Colonic mucosa (tissue), 4 donors: Measurements from ENCODE around the gene ABCD3. TPM values are rescaled to one million over a fixed set of nuclear protein-coding genes. Genes with fewer than 3 reads are reported as not detected.
"Not testable (repeated sequence)": the region's sequence is repeated elsewhere in the genome, so short reads cannot be mapped to it uniquely, and the experiment has no call there.

ENCODE experiments used
- DNase-seq: peaks from one replicate; pipeline ENCODE4 v3.0.0-alpha.2; 2020
- H3K27ac ChIP-seq: fragments of 200-600 bp; one replicate; pipeline ENCODE4 v1.8.0; 2021
- H3K27me3 ChIP-seq: fragments of 200-600 bp; one replicate; pipeline ENCODE4 v1.8.0; 2021
- H3K36me3 ChIP-seq: fragments of 200-600 bp; one replicate; pipeline ENCODE4 v1.8.0; 2021
- H3K4me1 ChIP-seq: fragments of 200-600 bp; one replicate; pipeline ENCODE4 v1.8.0; 2021; ENCODE audit warnings: mild to moderate bottlenecking
- H3K4me3 ChIP-seq: fragments of 200-600 bp; one replicate; pipeline ENCODE4 v1.8.0; 2021
- H3K9ac ChIP-seq, 2 donors: one replicate each; pipeline ENCODE4 v1.7.0; 2013; ENCODE audit warnings: control low read depth in 2 of 2, low read depth in 2 of 2, low read length in 2 of 2
- H3K9me3 ChIP-seq: fragments of 200-600 bp; one replicate; pipeline ENCODE4 v1.8.0; 2021
- intact Hi-C: fragments of 100-400 bp; cut with DNase I; formaldehyde crosslinking; loops from one replicate; pipeline ENCODE4 v1.14.1; 2022
- total RNA-seq, 2 donors: library from RNA; stranded (reverse); fragmentation: NEBNext Ultra II Directional in 1 of 2; extraction: Animal tissue kit (Norgen Biotek cat#: 25700) in 1 of 2; gene quantifications; one replicate each; pipeline ENCODE4 v1.2.1, GENCODE V29; 2021
- TF ChIP-seq, protein P1 (sequence below): fragments of 200-600 bp; IDR thresholded peaks from one replicate; pipeline ENCODE4 v1.8.0; 2022; ENCODE audit warnings: antibody characterized with exemption, mild to moderate bottlenecking
- donor health status: healthy.
- donor health status: DM: no; HTN: no; CAD: no.
- donor health status: DM: no; HTN: no; CAD: no.

ABCD3 gene
- total RNA-seq: 100 to 1,000 TPM in 1 of 2 donors, 10 to 100 TPM in 1; 99.2 to 100 TPM

DNA sequence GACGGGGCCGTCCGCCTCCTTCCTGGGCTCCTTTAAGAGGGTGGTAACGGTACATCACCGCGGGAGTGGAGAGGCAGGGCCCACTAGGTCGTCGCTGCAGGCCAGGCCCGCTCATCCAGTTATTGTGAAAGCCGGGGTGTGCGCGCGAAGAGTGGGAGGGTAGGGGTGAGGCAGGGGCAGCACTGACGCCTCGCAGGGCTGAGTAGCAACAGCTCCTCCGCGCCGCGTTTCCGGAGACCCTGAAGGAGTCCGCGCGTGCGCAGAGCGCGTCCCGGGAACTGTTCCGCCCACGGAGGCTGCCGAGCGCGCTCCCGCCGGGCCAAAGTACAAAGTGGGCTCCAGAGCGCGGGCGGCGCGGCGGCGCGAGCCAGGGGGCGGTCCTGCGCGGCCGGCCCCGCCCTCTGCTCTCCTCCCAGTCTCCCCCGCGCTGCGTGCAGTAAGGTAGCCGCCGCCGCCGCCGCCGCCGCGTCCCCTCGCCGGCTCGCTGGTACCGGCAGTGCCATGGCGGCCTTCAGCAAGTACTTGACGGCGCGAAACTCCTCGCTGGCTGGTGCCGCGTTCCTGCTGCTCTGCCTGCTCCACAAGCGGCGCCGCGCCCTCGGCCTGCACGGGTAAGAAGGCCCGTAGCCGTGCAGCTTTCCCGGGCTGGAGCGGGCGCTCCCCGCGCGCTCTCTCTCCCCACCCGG lies at the start of gene ABCD3:
TSS of gene ABCD3 (plus strand) at position 412 of the 686 bp plus-strand sequence. CDS start at position 502, 90 bp downstream.
- Histone ChIP-seq H3K4me3 (peak within 1 kb of the TSS; percentile 98), H3K9ac (peak within 1 kb of the TSS; percentile 93 to 97), H3K27me3 (no peaks in the 10 kb centered on the region), H3K27ac (peak within 1 kb of the TSS; percentile 89), H3K4me1 (peaks cover 8% of the 10 kb centered on the region), H3K9me3 (no peaks in the 10 kb centered on the region), H3K36me3 (no peaks in the 10 kb centered on the region)
- TF ChIP-seq, protein P1, sequence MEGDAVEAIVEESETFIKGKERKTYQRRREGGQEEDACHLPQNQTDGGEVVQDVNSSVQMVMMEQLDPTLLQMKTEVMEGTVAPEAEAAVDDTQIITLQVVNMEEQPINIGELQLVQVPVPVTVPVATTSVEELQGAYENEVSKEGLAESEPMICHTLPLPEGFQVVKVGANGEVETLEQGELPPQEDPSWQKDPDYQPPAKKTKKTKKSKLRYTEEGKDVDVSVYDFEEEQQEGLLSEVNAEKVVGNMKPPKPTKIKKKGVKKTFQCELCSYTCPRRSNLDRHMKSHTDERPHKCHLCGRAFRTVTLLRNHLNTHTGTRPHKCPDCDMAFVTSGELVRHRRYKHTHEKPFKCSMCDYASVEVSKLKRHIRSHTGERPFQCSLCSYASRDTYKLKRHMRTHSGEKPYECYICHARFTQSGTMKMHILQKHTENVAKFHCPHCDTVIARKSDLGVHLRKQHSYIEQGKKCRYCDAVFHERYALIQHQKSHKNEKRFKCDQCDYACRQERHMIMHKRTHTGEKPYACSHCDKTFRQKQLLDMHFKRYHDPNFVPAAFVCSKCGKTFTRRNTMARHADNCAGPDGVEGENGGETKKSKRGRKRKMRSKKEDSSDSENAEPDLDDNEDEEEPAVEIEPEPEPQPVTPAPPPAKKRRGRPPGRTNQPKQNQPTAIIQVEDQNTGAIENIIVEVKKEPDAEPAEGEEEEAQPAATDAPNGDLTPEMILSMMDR: no peak
- intact Hi-C loops: no loop called here
- DNase-seq: peak; percentile 97

DNA sequence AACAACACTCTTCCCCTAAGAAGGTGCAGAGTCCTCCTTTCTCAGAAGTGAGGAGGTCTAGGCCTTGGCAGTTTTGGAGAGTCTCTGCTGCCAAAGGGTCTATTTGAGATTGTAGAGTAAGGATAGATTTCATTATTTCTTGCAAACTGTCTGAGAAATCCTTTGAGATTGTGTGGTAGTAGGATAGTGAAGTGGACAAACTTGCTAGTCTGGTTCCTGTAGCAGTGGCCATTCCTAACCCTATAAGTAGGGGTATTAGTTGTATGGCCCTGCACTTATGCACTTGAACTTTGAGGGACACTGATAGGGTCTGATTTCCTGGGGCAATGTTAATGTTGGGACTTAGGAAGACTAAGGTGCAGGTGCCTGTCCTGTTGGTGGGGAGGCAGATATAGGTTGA lies 45.4 kb upstream of the ABCD3 start:
- H3K36me3 ChIP-seq, DNase-seq, H3K4me1 ChIP-seq, H3K9me3 ChIP-seq, H3K4me3 ChIP-seq, intact Hi-C loops, H3K27ac ChIP-seq, H3K9ac ChIP-seq, H3K27me3 ChIP-seq: not testable (repeated sequence)

DNA sequence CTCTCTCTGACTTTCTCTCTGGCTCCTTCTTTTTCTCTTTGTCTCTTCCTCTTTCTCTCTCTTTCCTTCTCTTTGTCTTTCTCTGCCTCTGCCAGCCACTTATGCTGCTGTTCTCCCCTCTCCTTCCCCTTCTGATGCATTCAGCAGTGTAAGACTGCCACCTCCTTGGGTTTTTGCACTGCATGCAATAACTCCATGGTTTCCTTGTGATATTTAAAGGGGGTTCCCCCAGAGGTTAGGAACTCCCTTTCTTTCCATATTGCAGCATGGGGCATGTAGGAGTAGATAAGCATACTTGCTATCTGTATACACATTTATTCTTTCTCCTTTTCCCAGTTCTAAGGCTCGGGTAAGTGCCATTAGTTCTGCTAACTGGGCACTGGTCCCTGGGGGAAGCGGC lies 44.9 kb upstream of the ABCD3 start:
- H3K4me3 ChIP-seq, H3K27ac ChIP-seq, DNase-seq, intact Hi-C loops, H3K9ac ChIP-seq, H3K36me3 ChIP-seq, H3K27me3 ChIP-seq, H3K9me3 ChIP-seq, H3K4me1 ChIP-seq: not testable (repeated sequence)

DNA sequence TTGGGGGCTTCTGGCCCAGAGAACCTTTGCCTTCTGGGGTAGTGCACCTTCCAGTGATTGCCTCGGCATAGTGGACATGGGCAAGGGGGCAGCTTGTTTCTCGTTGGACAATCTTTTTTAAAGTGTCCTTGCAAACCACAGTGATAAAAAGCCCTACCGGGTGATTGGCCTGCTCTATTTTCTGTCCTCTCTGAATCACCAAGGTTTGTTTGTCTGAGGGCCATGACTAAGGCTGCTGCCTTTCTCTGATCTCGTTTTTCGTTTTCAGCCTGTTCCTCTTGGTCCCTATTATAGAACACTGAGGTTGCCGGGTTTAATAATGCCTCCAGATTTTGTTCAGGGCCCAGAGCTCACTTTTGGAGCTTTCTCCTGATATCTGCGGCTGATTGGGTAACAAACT lies 42.5 kb upstream of the ABCD3 start:
- intact Hi-C loops, DNase-seq: not testable (repeated sequence)

DNA sequence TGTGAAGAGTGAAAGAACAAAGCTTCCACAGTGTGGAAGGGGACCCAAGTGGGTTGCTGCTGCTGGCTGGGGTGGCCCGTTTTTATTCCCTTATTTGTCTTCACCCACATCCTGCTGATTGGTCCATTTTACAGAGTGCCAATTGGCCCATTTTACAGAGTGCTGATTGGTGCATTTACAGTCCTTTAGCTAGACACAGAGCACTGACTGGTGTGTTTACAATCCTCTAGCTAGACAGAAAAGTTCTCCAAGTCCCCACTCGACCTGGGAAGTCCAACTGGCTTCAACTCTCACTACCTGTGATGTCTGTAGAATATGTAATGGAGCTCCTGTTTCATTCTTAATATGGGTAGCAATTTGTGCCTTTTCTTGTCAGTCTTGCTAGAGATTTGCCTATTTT lies 39.7 kb upstream of the ABCD3 start:
- H3K9me3 ChIP-seq, H3K36me3 ChIP-seq, H3K27me3 ChIP-seq, intact Hi-C loops, DNase-seq, H3K4me1 ChIP-seq, H3K27ac ChIP-seq, H3K4me3 ChIP-seq, H3K9ac ChIP-seq: not testable (repeated sequence)

More for the DNA sequence above, 42.5 kb upstream of the ABCD3 start:
- not testable (repeated sequence) for H3K9me3 ChIP-seq, H3K9ac ChIP-seq, H3K27me3 ChIP-seq, H3K36me3 ChIP-seq, H3K4me3 ChIP-seq, H3K27ac ChIP-seq, H3K4me1 ChIP-seq

DNA sequence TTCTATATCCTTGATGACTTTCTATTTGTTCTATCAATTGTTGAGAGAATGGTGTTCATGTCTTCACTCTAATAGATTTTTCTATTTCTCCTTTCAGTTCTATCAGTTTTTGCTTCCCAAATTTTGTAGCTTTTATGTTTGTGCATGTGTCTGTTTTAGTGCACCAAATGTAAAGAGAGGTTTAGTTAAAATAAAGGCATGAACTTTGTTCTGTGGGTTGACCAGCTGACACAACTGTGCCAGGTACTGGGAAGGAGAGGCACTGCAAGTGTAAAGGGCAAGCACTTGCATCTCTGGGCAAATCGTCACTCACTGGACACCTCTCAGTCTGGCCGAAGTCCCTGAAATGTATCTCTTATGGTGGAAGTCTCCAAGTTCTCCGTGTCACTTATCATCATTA lies 38.6 kb upstream of the ABCD3 start:
- no peaks in the 10 kb centered on the region for H3K36me3 ChIP-seq
- no peak overlapping the region for H3K27ac ChIP-seq
- intact Hi-C loops: loop anchor here (10.0 kb wide), 1 partner anchor 55 kb away; no protein-coding TSS in a partner anchor
- H3K4me1 ChIP-seq: no peaks in the 10 kb centered on the region
- H3K27me3 ChIP-seq: no peaks in the 10 kb centered on the region
- H3K4me3 ChIP-seq: no peak overlapping the region
- TF ChIP-seq, protein P1: no peak
- no peak overlapping the region for H3K9ac ChIP-seq
- peak; percentile 35 for DNase-seq
- H3K9me3 ChIP-seq: no peaks in the 10 kb centered on the region

DNA sequence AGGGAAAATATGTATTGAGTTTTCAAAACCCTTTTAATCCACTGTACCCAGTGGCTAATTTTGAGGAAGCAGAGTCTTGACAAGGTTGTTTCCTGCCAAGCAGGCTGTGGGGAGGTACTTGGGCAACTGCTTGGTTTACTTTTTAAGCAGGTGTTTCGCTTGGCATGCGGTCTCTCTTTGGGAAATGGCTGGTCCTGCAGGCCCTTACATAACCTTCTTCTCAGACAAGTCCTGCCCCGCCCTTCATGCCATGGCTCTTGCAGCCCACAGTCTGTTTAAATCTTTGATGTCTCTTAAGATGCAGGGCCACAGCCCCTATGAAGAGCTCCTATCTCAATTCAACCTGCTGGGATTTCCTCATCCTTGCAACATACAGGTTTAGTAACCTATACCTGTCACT lies 36.0 kb upstream of the ABCD3 start:
- peak; percentile 74 for DNase-seq
- Histone ChIP-seq H3K4me3 (no peak overlapping the region), H3K36me3 (no peaks in the 10 kb centered on the region), H3K27me3 (no peaks in the 10 kb centered on the region), H3K9ac (no peak overlapping the region), H3K27ac (no peak overlapping the region), H3K4me1 (no peaks in the 10 kb centered on the region), H3K9me3 (no peaks in the 10 kb centered on the region)
- TF ChIP-seq, protein P1: no peak
- intact Hi-C loops: loop anchor here (10.0 kb wide), 1 partner anchor 53 kb away; no protein-coding TSS in a partner anchor
